Measurements from ENCODE around the gene DLGAP1. TPM values are rescaled to one million over a fixed set of nuclear protein-coding genes. Genes with fewer than 3 reads are reported as not detected.

The DLGAP1 gene
- total and polyA plus RNA-seq, 7 experiments from 2014 or later, result 0.32 to 1.0 TPM; not detected in 5

DNA sequence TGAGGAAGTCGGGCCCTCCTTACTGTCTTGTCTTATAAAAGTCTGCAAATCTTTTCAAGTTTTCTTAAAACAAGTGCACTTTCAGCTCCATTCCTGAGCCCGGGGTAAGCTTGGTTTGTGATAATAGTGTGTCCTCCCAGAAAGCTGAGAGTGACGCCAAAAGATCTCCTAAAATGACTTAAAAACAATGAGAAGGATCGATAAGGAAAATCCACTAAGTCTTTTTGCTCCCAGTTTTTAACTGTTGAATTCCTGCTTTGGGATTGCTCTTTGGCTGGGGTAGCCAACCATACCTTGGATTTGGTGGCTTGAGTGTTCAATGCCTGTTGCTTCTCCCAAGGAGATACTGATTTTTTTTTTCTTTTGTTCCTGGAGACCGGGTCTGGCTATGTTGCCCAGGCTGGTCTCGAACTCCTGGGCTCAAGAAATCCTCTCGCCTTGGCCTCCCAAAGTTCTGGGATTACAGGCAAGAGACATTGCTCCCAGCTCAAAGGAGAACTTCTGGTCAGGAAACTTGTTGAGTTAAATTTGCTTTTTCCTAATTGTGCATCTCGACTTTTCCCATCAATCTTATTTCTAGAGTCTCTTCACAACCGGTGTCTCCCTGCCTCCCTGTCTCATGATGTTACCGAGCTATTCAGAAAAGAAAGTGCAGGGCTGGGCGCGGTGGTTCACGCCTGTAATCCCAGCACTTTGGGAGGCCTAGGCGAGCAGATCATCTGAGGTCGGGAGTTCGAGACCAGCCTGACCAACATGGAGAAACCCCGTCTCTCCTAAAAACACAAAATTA lies 1002.2 kb downstream of the DLGAP1 start:
- H3K4me1 ChIP-seq (ENCODE audit: control insufficient read depth in 2 of 2, insufficient read depth in 2 of 2, low read length in 2 of 2), result peaks cover 15 to 19% of the 10 kb centered on the region in 2 donors
- ChIA-PET CTCF (interaction anchor here (0.5 to 4.6 kb wide), 20 partner anchors 9 to 765 kb away, joined by 3 to 46 read pairs (median 5); partner anchors contain the start of gene MYL12A), POLR2A (interaction anchor here (0.7 to 5.7 kb wide), 19 partner anchors 11 to 595 kb away, joined by 3 to 90 read pairs (median 5); partner anchors contain the start of genes MYL12A and MYL12B)
- H3K4me3 ChIP-seq (ENCODE audit: low read length), result peak overlapping the region; percentile 86
- H3K36me3 Mint-ChIP-seq, result peaks cover 8 to 18% (median 14%) of the 10 kb centered on the region in 5 donors
- H3K4me1 Mint-ChIP-seq, result peaks cover 10 to 59% (median 28%) of the 10 kb centered on the region in 7 donors
- no peaks in the 10 kb centered on the region for H3K9me3 ChIP-seq (ENCODE audit: control insufficient read depth in 2 of 3, low read length in 3 of 3)
- peak overlapping the region; percentile 96 for H3K27ac ChIP-seq (ENCODE audit: low read depth, low read length)
- H3K4me3 Mint-ChIP-seq, result peak overlapping the region; percentile 85 to 96 (median 94)
- H3K27me3 Mint-ChIP-seq, result no peaks in the 10 kb centered on the region
- H3K36me3 ChIP-seq (ENCODE audit: control insufficient read depth in 2 of 3, insufficient read depth in 3 of 3, low read length in 3 of 3), result peaks cover 0 to 18% (median 6%) of the 10 kb centered on the region in 3 experiments
- ATAC-seq (no peak), DNase-seq (peak in 1 of 9 donors; percentile 9)
- intact Hi-C loops (cut with micrococcal nuclease), result loop anchor here in 1 of 2 donors (5.0 kb wide), 3 partner anchors 131 to 881 kb away; partner anchors contain the start of genes METTL4 and NDC80
- peaks cover 0 to 4% (median 0%) of the 10 kb centered on the region in 11 donors for H3K9me3 Mint-ChIP-seq
- peak overlapping the region; percentile 92 to 100 (median 99) for H3K27ac Mint-ChIP-seq
- H3K27me3 ChIP-seq (ENCODE audit: control insufficient read depth in 2 of 2, insufficient read depth in 2 of 2, low read length in 2 of 2), result no peaks in the 10 kb centered on the region

- Histone ChIP-seq H3K4me1 (ENCODE audit: control insufficient read depth in 2 of 2, insufficient read depth in 2 of 2, low read length in 2 of 2) (peaks cover 20 to 24% of the 10 kb centered on the region in 2 donors), H3K27me3 (ENCODE audit: control insufficient read depth in 2 of 2, insufficient read depth in 2 of 2, low read length in 2 of 2) (no peaks in the 10 kb centered on the region), H3K9me3 (ENCODE audit: control insufficient read depth in 2 of 3, low read length in 3 of 3) (no peaks in the 10 kb centered on the region), H3K36me3 (ENCODE audit: control insufficient read depth in 2 of 3, insufficient read depth in 3 of 3, low read length in 3 of 3) (peaks cover 0 to 12% (median under 1%) of the 10 kb centered on the region in 3 experiments), H3K27ac (ENCODE audit: low read depth, low read length) (peak overlapping the region; percentile 96), H3K4me3 (ENCODE audit: low read length) (peak overlapping the region; percentile 86)
- peaks cover 10 to 60% (median 33%) of the 10 kb centered on the region in 7 donors for H3K4me1 Mint-ChIP-seq
- no peaks in the 10 kb centered on the region for H3K27me3 Mint-ChIP-seq
- peak overlapping the region; percentile 85 to 96 (median 94) for H3K4me3 Mint-ChIP-seq
- ATAC-seq (no peak), DNase-seq (peak; percentile 11 to 51 (median 33))
- H3K9me3 Mint-ChIP-seq, result peaks cover 0 to 4% (median 0%) of the 10 kb centered on the region in 11 donors
- CTCF ChIA-PET, result interaction anchor here (0.5 to 4.6 kb wide), 10 partner anchors 10 to 238 kb away, joined by 3 to 46 read pairs (median 8); partner anchors contain the start of gene MYL12A
- peak overlapping the region; percentile 96 to 100 (median 99) for H3K27ac Mint-ChIP-seq
- intact Hi-C loops (cut with micrococcal nuclease), result loop anchor here in 1 of 2 donors (1.0 to 5.0 kb wide), 4 partner anchors 130 to 880 kb away; partner anchors contain the start of genes METTL4, MYL12A and NDC80
- POLR2A ChIA-PET, result interaction anchor here (0.7 to 5.7 kb wide), 17 partner anchors 11 to 453 kb away, joined by 3 to 90 read pairs (median 7); partner anchors contain the start of genes MYL12A and MYL12B
- H3K36me3 Mint-ChIP-seq, result peaks cover 4 to 12% (median 6%) of the 10 kb centered on the region in 5 donors
These were observed 1002.9 kb downstream of the DLGAP1 start for GRCh38 chr18:3451989-3452749.

GRCh38 chr18:3451183-3451988 lies 1003.7 kb downstream of the DLGAP1 start:
- intact Hi-C loops (cut with micrococcal nuclease), result loop anchor here in 1 of 2 donors (1.0 to 5.0 kb wide), 4 partner anchors 129 to 879 kb away; partner anchors contain the start of genes METTL4, MYL12A and NDC80
- peaks cover 0 to 4% (median 0%) of the 10 kb centered on the region in 11 donors for H3K9me3 Mint-ChIP-seq
- peak overlapping the region; percentile 85 to 96 (median 94) for H3K4me3 Mint-ChIP-seq
- DNase-seq, result peak; percentile 70 to 93 (median 80)
- H3K9me3 ChIP-seq (ENCODE audit: control insufficient read depth in 2 of 3, low read length in 3 of 3), result no peaks in the 10 kb centered on the region
- H3K36me3 ChIP-seq (ENCODE audit: control insufficient read depth in 2 of 3, insufficient read depth in 3 of 3, low read length in 3 of 3), result peaks cover 0 to 4% (median 0%) of the 10 kb centered on the region in 3 experiments
- peak; percentile 15 for ATAC-seq
- peak overlapping the region; percentile 96 to 100 (median 99) for H3K27ac Mint-ChIP-seq
- H3K4me1 Mint-ChIP-seq, result peaks cover 10 to 59% (median 37%) of the 10 kb centered on the region in 7 donors
- H3K4me1 ChIP-seq (ENCODE audit: control insufficient read depth in 2 of 2, insufficient read depth in 2 of 2, low read length in 2 of 2), result peaks cover 20 to 24% of the 10 kb centered on the region in 2 donors
- ChIA-PET CTCF (interaction anchor here (0.6 to 4.6 kb wide), 4 partner anchors 8 to 146 kb away, joined by 3 to 29 read pairs (median 16); no protein-coding TSS in a partner anchor), POLR2A (interaction anchor here (0.6 to 5.7 kb wide), 19 partner anchors 10 to 493 kb away, joined by 3 to 90 read pairs (median 5); partner anchors contain the start of genes MYL12A and MYL12B)
- peak overlapping the region; percentile 96 for H3K27ac ChIP-seq (ENCODE audit: low read depth, low read length)
- H3K27me3 Mint-ChIP-seq, result no peaks in the 10 kb centered on the region
- peak overlapping the region; percentile 86 for H3K4me3 ChIP-seq (ENCODE audit: low read length)
- H3K27me3 ChIP-seq (ENCODE audit: control insufficient read depth in 2 of 2, insufficient read depth in 2 of 2, low read length in 2 of 2), result no peaks in the 10 kb centered on the region
- peaks cover 0 to 6% (median 0%) of the 10 kb centered on the region in 5 donors for H3K36me3 Mint-ChIP-seq

GRCh38 chr18:3450799-3451182 lies 1004.3 kb downstream of the DLGAP1 start:
- Mint-ChIP-seq H3K27ac (peak overlapping the region; percentile 96 to 100 (median 99)), H3K27me3 (no peaks in the 10 kb centered on the region), H3K4me3 (peak overlapping the region; percentile 85 to 96 (median 94)), H3K36me3 (peaks cover 0 to 3% (median 0%) of the 10 kb centered on the region in 5 donors), H3K4me1 (peaks cover 10 to 53% (median 37%) of the 10 kb centered on the region in 7 donors), H3K9me3 (peaks cover 0 to 4% (median 0%) of the 10 kb centered on the region in 11 donors)
- DNase-seq (peak in 1 of 9 donors; percentile 64), ATAC-seq (no peak)
- H3K27me3 ChIP-seq (ENCODE audit: control insufficient read depth in 2 of 2, insufficient read depth in 2 of 2, low read length in 2 of 2), result no peaks in the 10 kb centered on the region
- H3K36me3 ChIP-seq (ENCODE audit: control insufficient read depth in 2 of 3, insufficient read depth in 3 of 3, low read length in 3 of 3), result no peaks in the 10 kb centered on the region
- peak overlapping the region; percentile 96 for H3K27ac ChIP-seq (ENCODE audit: low read depth, low read length)
- ChIA-PET POLR2A (interaction anchor here (0.6 to 5.7 kb wide), 16 partner anchors 9 to 492 kb away, joined by 3 to 90 read pairs (median 6); partner anchors contain the start of genes MYL12A and MYL12B), CTCF (no interaction called here)
- peak overlapping the region; percentile 86 for H3K4me3 ChIP-seq (ENCODE audit: low read length)
- intact Hi-C loops (cut with micrococcal nuclease), result loop anchor here (1.0 to 5.0 kb wide), 5 partner anchors 128 to 878 kb away; partner anchors contain the start of genes METTL4 (in 1 of the 2), MYL12A (in 1 of the 2) and NDC80 (in 1 of the 2)
- H3K9me3 ChIP-seq (ENCODE audit: control insufficient read depth in 2 of 3, low read length in 3 of 3), result no peaks in the 10 kb centered on the region
- H3K4me1 ChIP-seq (ENCODE audit: control insufficient read depth in 2 of 2, insufficient read depth in 2 of 2, low read length in 2 of 2), result peaks cover 20 to 24% of the 10 kb centered on the region in 2 donors

- no peaks in the 10 kb centered on the region for H3K36me3 ChIP-seq (ENCODE audit: control insufficient read depth in 2 of 3, insufficient read depth in 3 of 3, low read length in 3 of 3)
- Mint-ChIP-seq H3K9me3 (peaks cover 0 to 4% (median 0%) of the 10 kb centered on the region in 11 donors), H3K27me3 (no peaks in the 10 kb centered on the region), H3K4me1 (peaks cover 10 to 49% (median 37%) of the 10 kb centered on the region in 7 donors), H3K36me3 (peaks cover 0 to 3% (median 0%) of the 10 kb centered on the region in 5 donors), H3K27ac (peak within 1 kb of the TSS; percentile 96 to 100 (median 99)), H3K4me3 (peak within 1 kb of the TSS; percentile 85 to 97 (median 96))
- POLR2A ChIA-PET, result interaction anchor here (0.7 to 5.7 kb wide), 23 partner anchors 9 to 1787 kb away, joined by 3 to 109 read pairs (median 8); partner anchors contain the start of genes MYL12A and MYL12B
- DNase-seq, result peak; percentile 58 to 87 (median 80)
- peak; percentile 4 for ATAC-seq
- CTCF ChIA-PET, result no interaction called here
- H3K27ac ChIP-seq (ENCODE audit: low read depth, low read length), result peak within 1 kb of the TSS; percentile 96
- peaks cover 20 to 21% of the 10 kb centered on the region in 2 donors for H3K4me1 ChIP-seq (ENCODE audit: control insufficient read depth in 2 of 2, insufficient read depth in 2 of 2, low read length in 2 of 2)
- no peaks in the 10 kb centered on the region for H3K27me3 ChIP-seq (ENCODE audit: control insufficient read depth in 2 of 2, insufficient read depth in 2 of 2, low read length in 2 of 2)
- intact Hi-C loops (cut with micrococcal nuclease), result loop anchor here (1.0 to 5.0 kb wide), 4 partner anchors 128 to 878 kb away; partner anchors contain the start of genes METTL4 (in 1 of the 2) and NDC80 (in 1 of the 2)
- no peaks in the 10 kb centered on the region for H3K9me3 ChIP-seq (ENCODE audit: control insufficient read depth in 2 of 3, low read length in 3 of 3)
- peak within 1 kb of the TSS; percentile 86 for H3K4me3 ChIP-seq (ENCODE audit: low read length)
These were observed 1004.9 kb downstream of the DLGAP1 start, which contains the start of gene TGIF1 for GRCh38 chr18:3450012-3450798. Gene TGIF1 (plus strand): TSS chr18:3450172. CDS start chr18:3450490, 318 bp downstream.

Data from naive thymus-derived CD4-positive, alpha-beta T cell (primary cell).